Gastrocnemius medialis (tissue), 4 donors: ENCODE measurements around the gene NCAPG.

ENCODE experiments used
- CTCF ChIP-seq, 5 experiments: fragments of 450-650 bp in 3 of 5; fragments of 200-600 bp in 2 of 5; sonication (generic) in 2 of 5; IDR thresholded peaks in 4 of 5; conservative IDR thresholded peaks in 1 of 5; 1 replicate in 4 of 5; 2 replicates in 1 of 5; pipeline ENCODE4 v1.5.1; 2016 to 2019; ENCODE audit warnings: antibody characterized with exemption in 5 of 5, mild to moderate bottlenecking in 3 of 5, moderate library complexity in 3 of 5
- POLR2A ChIP-seq, 2 donors: fragments of 450-650 bp; IDR thresholded peaks; one replicate each; pipeline ENCODE4 v1.6.1; 2017; ENCODE audit warnings: antibody characterized with exemption in 2 of 2, mild to moderate bottlenecking in 2 of 2, moderate library complexity in 2 of 2

GRCh38 chr4:17884511-17884910, 73.7 kb downstream of the NCAPG start:
- TF ChIP-seq POLR2A (IDR thresholded peaks at IDR 0.05) (no peak), CTCF (IDR thresholded peaks at IDR 0.05 in 4 of 5, conservative IDR thresholded peaks at IDR 0.05 in 1 of 5) (no peak)
